Adrenal gland (tissue), 12 donors: ENCODE measurements around the gene FOXE3. TPM values are rescaled to one million over a fixed set of nuclear protein-coding genes. Genes with fewer than 3 reads are reported as not detected.

Experiments used
- DNase-seq, 7 donors: peaks; one replicate each; pipeline ENCODE4 v3.0.0-alpha.2; 2019 to 2020
- H3K27ac ChIP-seq, 5 donors: fragments of 200-600 bp; sonication (generic) in 4 of 5; 1 replicate in 3 of 5; 2 replicates in 2 of 5; pipeline versions ENCODE4 v1.5.1 to v1.8.0; 2016 to 2020; ENCODE audit warnings: mild to moderate bottlenecking in 1 of 5
- H3K27me3 ChIP-seq: fragments of 200-600 bp; 2 replicates; pipeline ENCODE4 v1.8.0; 2021
- H3K36me3 ChIP-seq, 2 donors: fragments of 200-600 bp; replicated peaks in 1 of 2; 1 replicate in 1 of 2; 2 replicates in 1 of 2; pipeline versions ENCODE4 v1.5.1 to v1.8.0; 2018 to 2022
- H3K4me1 ChIP-seq, 2 donors: fragments of 200-600 bp; replicated peaks in 1 of 2; 1 replicate in 1 of 2; 2 replicates in 1 of 2; pipeline versions ENCODE4 v1.5.1 to v1.8.0; 2018 to 2021
- H3K4me3 ChIP-seq, 4 donors: fragments of 200-600 bp; sonication (generic) in 3 of 4; one replicate each; pipeline ENCODE4 v1.5.1; 2016 to 2018
- H3K9me3 ChIP-seq, 3 donors: fragments of 200-600 bp; sonication (generic) in 1 of 3; replicated peaks in 1 of 3; 1 replicate in 2 of 3; 2 replicates in 1 of 3; pipeline versions ENCODE4 v1.5.1 to v1.8.0; 2016 to 2021
- CTCF ChIP-seq, 6 experiments: fragments of 450-650 bp in 4 of 6; fragments of 200-600 bp in 2 of 6; sonication (generic) in 1 of 6; IDR thresholded peaks; 1 replicate in 5 of 6; 2 replicates in 1 of 6; pipeline versions ENCODE4 v1.5.1 to v1.8.0; 2016 to 2021; ENCODE audit warnings: antibody characterized with exemption in 6 of 6, mild to moderate bottlenecking in 2 of 6, moderate library complexity in 1 of 6
- POLR2A ChIP-seq, 2 donors: fragments of 450-650 bp; IDR thresholded peaks; one replicate each; pipeline ENCODE4 v1.6.1; 2017; ENCODE audit warnings: antibody characterized with exemption in 2 of 2, mild to moderate bottlenecking in 2 of 2, moderate library complexity in 1 of 2
- WGBS, 4 donors: extraction: QIAGEN DNeasy Blood & Tissue Kit in 2 of 4; methylation state at CpG; one replicate each; pipeline versions ENCODE4 v1.1.5 to v1.1.7; 2013 to 2017; 5-methylcytosine and 5-hydroxymethylcytosine counted together
- intact Hi-C, 2 donors: fragments of 100-400 bp; cut with DNase I; formaldehyde crosslinking; loops; one replicate each; pipeline versions ENCODE4 v1.14.1 to v1.15.0; 2022 to 2023
- polyA plus RNA-seq, 3 donors: library from polyadenylated mRNA; stranded (reverse); fragments of 200-250 nt in 2 of 3; fragments of 350-450 nt in 1 of 3; fragmentation: Illumina TruSeq in 1 of 3; extraction: RNeasy Lipid Tissue Mini Kit (QIAGEN cat#74804) in 1 of 3; gene quantifications; one replicate each; pipeline ENCODE4 v1.2.3, GENCODE V29; 2013 to 2014
- total RNA-seq, 9 donors: library from RNA; depleted of rRNA in 4 of 9; stranded (reverse); fragments of >200 nt in 4 of 9; fragments of 120-200 nt in 1 of 9; fragmentation: NEBNext Ultra II Directional in 1 of 9; extraction: Animal tissue kit (Norgen Biotek cat#: 25700) in 1 of 9; gene quantifications; one replicate each; pipeline versions ENCODE4 v1.1.0 to v1.2.4, GENCODE V29; 2013 to 2023
- donor health status: healthy with polysubstance abuse.
- donor health status: Bipolar disorder and iron deficiency.
- donor health status: DM: yes; HTN: yes; CAD: no.
- donor health status: DM: no; HTN: no; CAD: no.
- donor health status: DM: no; HTN: no; CAD: no.
- donor health status: DM: yes; HTN: yes; CAD: no.

The FOXE3 gene
- total and polyA plus RNA-seq, 12 donors = 0.07 TPM; not detected in 11

DNA sequence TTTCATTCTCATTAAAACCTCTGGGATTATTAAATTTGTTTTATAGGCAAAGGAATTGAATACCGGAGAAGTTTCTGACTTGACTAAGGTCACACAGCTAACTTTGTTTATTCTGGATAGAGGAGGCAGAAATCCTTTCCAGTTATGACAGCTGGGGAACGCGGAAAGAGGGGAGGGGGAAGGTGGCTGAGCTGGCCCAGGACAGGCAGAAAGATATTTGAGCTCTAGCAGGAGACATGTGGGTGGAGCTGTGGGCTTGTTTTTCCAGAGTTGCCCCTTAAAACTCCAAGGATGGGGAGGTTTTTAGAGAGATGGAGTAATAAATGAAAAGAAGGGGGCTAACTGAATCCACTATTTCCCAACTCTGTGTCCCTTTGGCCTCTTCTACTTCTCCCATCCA, 49.5 kb downstream of the FOXE3 start:
- Histone ChIP-seq H3K27ac (no peak overlapping the region), H3K36me3 (no peaks in the 10 kb centered on the region), H3K27me3 (peaks cover 25% of the 10 kb centered on the region), H3K4me1 (no peaks in the 10 kb centered on the region), H3K9me3 (no peaks in the 10 kb centered on the region), H3K4me3 (no peak overlapping the region)
- no peak for DNase-seq
- 30 to 52% (median 42%) methylated on average over 3 of the region's 3 CpGs for WGBS, 4 donors
- intact Hi-C loops = no loop called here
- no peak for TF ChIP-seq POLR2A (IDR thresholded peaks at IDR 0.05)
- TF ChIP-seq CTCF (IDR thresholded peaks at IDR 0.05) = no peak

Other genes starting within 250 kb of the FOXE3 start
- 10 to 100 TPM in 3 of 9 donors, 1 to 10 TPM in 5, under 1 TPM in 1; 0.17 to 16.9 (median 3.9) TPM for gene PDZK1IP1, start 226.2 kb upstream of the FOXE3 start, total RNA-seq
- 1 to 10 TPM; 1.5 to 3.9 (median 3.7) TPM for gene PDZK1IP1, start 226.2 kb upstream of the FOXE3 start, polyA plus RNA-seq
- gene TAL1, start 184.1 kb upstream of the FOXE3 start, total RNA-seq = 1 to 10 TPM; 1.2 to 6.0 (median 3.0) TPM
- gene TAL1, start 184.1 kb upstream of the FOXE3 start, polyA plus RNA-seq = 10 to 100 TPM in 1 of 3 donors, 1 to 10 TPM in 2; 2.9 to 13.4 (median 5.4) TPM
- 1 to 10 TPM in 7 of 9 donors, under 1 TPM in 2; 0.83 to 7.0 (median 1.6) TPM for gene STIL, start 102.1 kb upstream of the FOXE3 start, total RNA-seq
- 1 to 10 TPM in 1 of 3 donors, under 1 TPM in 2; 0.24 to 1.6 (median 0.37) TPM for gene STIL, start 102.1 kb upstream of the FOXE3 start, polyA plus RNA-seq
- 10 to 100 TPM; 31.4 to 87.6 (median 64.7) TPM for gene CMPK1, start 82.5 kb upstream of the FOXE3 start, total RNA-seq
- gene CMPK1, start 82.5 kb upstream of the FOXE3 start, polyA plus RNA-seq = 100 to 1,000 TPM in 1 of 3 donors, 10 to 100 TPM in 2; 31.0 to 124 (median 44.3) TPM
- 1 to 10 TPM in 5 of 9 donors, under 1 TPM in 4; 0.53 to 3.3 (median 1.3) TPM for gene FOXD2, start 21.8 kb downstream of the FOXE3 start, total RNA-seq
- under 1 TPM; 0.31 to 0.40 (median 0.32) TPM for gene FOXD2, start 21.8 kb downstream of the FOXE3 start, polyA plus RNA-seq